Gastrocnemius medialis (tissue), 4 donors: ENCODE data around the gene ZBBX.

Source experiments
- CTCF ChIP-seq, 5 experiments: fragments of 450-650 bp in 3 of 5; fragments of 200-600 bp in 2 of 5; sonication (generic) in 2 of 5; IDR thresholded peaks in 4 of 5; conservative IDR thresholded peaks in 1 of 5; 1 replicate in 4 of 5; 2 replicates in 1 of 5; pipeline ENCODE4 v1.5.1; 2016 to 2019; ENCODE audit warnings: antibody characterized with exemption in 5 of 5, mild to moderate bottlenecking in 3 of 5, moderate library complexity in 3 of 5
- POLR2A ChIP-seq, 2 donors: fragments of 450-650 bp; IDR thresholded peaks; one replicate each; pipeline ENCODE4 v1.6.1; 2017; ENCODE audit warnings: antibody characterized with exemption in 2 of 2, mild to moderate bottlenecking in 2 of 2, moderate library complexity in 2 of 2

GRCh38 chr3:167306319-167306718 lies 73.8 kb downstream of the ZBBX start:
- TF ChIP-seq CTCF (IDR thresholded peaks at IDR 0.05 in 4 of 5, conservative IDR thresholded peaks at IDR 0.05 in 1 of 5) (no peak), POLR2A (IDR thresholded peaks at IDR 0.05) (no peak)
